Pancreas (tissue), 10 donors: Measurements from ENCODE around the gene IL20RB. TPM values are rescaled to one million over a fixed set of nuclear protein-coding genes. Genes with fewer than 3 reads are reported as not detected.
"Not testable (repeated sequence)": the region's sequence is repeated elsewhere in the genome, so short reads cannot be mapped to it uniquely, and the experiment has no call there.

ENCODE experiments used
- ATAC-seq, 4 donors: fragments of 200-7000 bp; cut with Tn5 transposase; one replicate each; pipeline versions ENCODE4 v1.8.0 to v1.9.1; 2020; ENCODE audit warnings: mild to moderate bottlenecking in 4 of 4, moderate library complexity in 4 of 4
- DNase-seq, 6 donors: peaks; one replicate each; pipeline ENCODE4 v3.0.0-alpha.2; 2020
- FAIRE-seq: peaks from 2 replicates; lab custom pipeline; 2012; peaks lifted over from hg19 to GRCh38; lab: Jason Lieb, UNC
- H3K27ac ChIP-seq, 4 donors: fragments of 200-600 bp; sonication (generic); 1 replicate in 3 of 4; 2 replicates in 1 of 4; pipeline versions ENCODE4 v1.5.0 to v1.8.0; 2020
- H3K27me3 ChIP-seq, 4 donors: fragments of 200-600 bp; one replicate each; pipeline ENCODE4 v1.8.0; 2021
- H3K36me3 ChIP-seq, 3 donors: fragments of 200-600 bp; sonication (generic) in 1 of 3; one replicate each; pipeline versions ENCODE4 v1.5.0 to v1.8.0; 2020 to 2021
- H3K4me1 ChIP-seq, 3 donors: fragments of 200-600 bp; one replicate each; pipeline ENCODE4 v1.8.0; 2021
- H3K4me3 ChIP-seq, 4 donors: fragments of 200-600 bp; sonication (generic) in 2 of 4; one replicate each; pipeline versions ENCODE4 v1.5.0 to v1.8.0; 2020 to 2021
- H3K9me3 ChIP-seq, 4 donors: fragments of 200-600 bp; one replicate each; pipeline ENCODE4 v1.8.0; 2021
- CTCF ChIP-seq, 4 donors: fragments of 200-600 bp; sonication (generic) in 3 of 4; IDR thresholded peaks; one replicate each; pipeline versions ENCODE4 v1.5.0 to v1.8.0; 2021; ENCODE audit warnings: antibody characterized with exemption in 4 of 4
- WGBS, 2 donors: extraction: QIAGEN DNeasy Blood & Tissue Kit; methylation state at CpG; one replicate each; pipeline ENCODE4 v1.1.7; 2013; 5-methylcytosine and 5-hydroxymethylcytosine counted together
- intact Hi-C, 3 donors: fragments of 100-400 bp; cut with DNase I; formaldehyde crosslinking; loops; one replicate each; pipeline versions ENCODE4 v1.11.1 to v1.14.2; 2022
- polyA plus RNA-seq, 2 donors: library from polyadenylated mRNA; stranded (reverse); fragments of 200-250 nt; gene quantifications; one replicate each; pipeline ENCODE4 v1.2.3, GENCODE V29; 2013
- total RNA-seq, 6 donors: library from RNA; stranded (reverse); fragmentation: NEBNext Ultra II Directional in 4 of 6; extraction: Animal tissue kit (Norgen Biotek cat#: 25700) in 4 of 6; gene quantifications; one replicate each; pipeline versions ENCODE4 v1.2.1 to v1.2.4, GENCODE V29; 2021 to 2023
- donor health status: healthy with polysubstance abuse.
- donor health status: DM: no; HTN: no; CAD: no; lungs with moderate emphysema.
- donor health status: DM: no; HTN: no; CAD: no.
- donor health status: control.
- donor health status: control.
- donor health status: Bipolar disorder and iron deficiency.
- donor health status: DM: yes; HTN: yes; CAD: no.
- donor health status: DM: no; HTN: no; CAD: no.
- donor health status: DM: no; HTN: no; CAD: no.
- donor health status: DM: yes; HTN: yes; CAD: no.

The IL20RB gene
- total and polyA plus RNA-seq, 8 donors, result 0.28 to 1.3 (median 0.39) TPM

GRCh38 chr3:136960838-136961836 lies 3.4 kb downstream of the IL20RB start:
- Histone ChIP-seq H3K36me3 (no peaks in the 10 kb centered on the region), H3K4me3 (no peak overlapping the region), H3K27ac (peak overlapping the region in 1 of 4 donors; percentile 4), H3K4me1 (peaks cover 0 to 6% (median 0%) of the 10 kb centered on the region in 3 donors), H3K27me3 (no peaks in the 10 kb centered on the region), H3K9me3 (no peaks in the 10 kb centered on the region)
- FAIRE-seq (no peak), DNase-seq (no peak), ATAC-seq (no peak)
- intact Hi-C loops, result no loop called here
- TF ChIP-seq CTCF (IDR thresholded peaks at IDR 0.05), result no peak
- 76 to 79% methylated on average over 4 of the region's 4 CpGs for WGBS, 2 donors

DNA sequence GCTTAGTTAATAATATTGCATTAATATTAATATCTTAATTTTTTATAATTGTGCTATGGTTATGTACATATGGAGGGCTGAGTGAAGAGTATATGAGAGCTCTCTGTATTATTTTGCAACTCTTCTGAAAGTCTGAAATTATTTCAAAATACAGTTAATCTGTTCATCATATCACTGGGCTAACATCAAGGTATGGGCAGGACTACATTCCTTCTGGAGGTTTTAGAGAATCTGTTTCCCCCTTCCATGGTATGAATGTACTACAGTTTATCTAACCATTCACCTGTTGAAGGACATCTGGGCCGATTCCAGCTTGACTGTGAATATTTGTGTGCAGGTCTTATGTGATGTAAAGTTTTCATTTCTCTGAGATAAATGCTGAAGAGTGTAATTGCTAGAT lies 5.1 kb downstream of the IL20RB start:
- no peaks in the 10 kb centered on the region for H3K36me3 ChIP-seq
- intact Hi-C loops, result no loop called here
- ATAC-seq, result peak in 1 of 4 donors; percentile 22
- DNase-seq, result no peak
- peaks cover 0 to 6% (median 0%) of the 10 kb centered on the region in 3 donors for H3K4me1 ChIP-seq
- no peak overlapping the region for H3K27ac ChIP-seq
- H3K9me3 ChIP-seq, result no peaks in the 10 kb centered on the region
- no peaks in the 10 kb centered on the region for H3K27me3 ChIP-seq
- FAIRE-seq, result no peak
- H3K4me3 ChIP-seq, result no peak overlapping the region
- 14 to 18% methylated on average over 1 of the region's 1 CpG for WGBS, 2 donors
- no peak for TF ChIP-seq CTCF (IDR thresholded peaks at IDR 0.05)

- intact Hi-C loops, H3K4me3 ChIP-seq, H3K27ac ChIP-seq, H3K9me3 ChIP-seq, H3K4me1 ChIP-seq, H3K36me3 ChIP-seq, ATAC-seq, H3K27me3 ChIP-seq, DNase-seq, FAIRE-seq: not testable (repeated sequence)
- WGBS, 2 donors, result 88 to 90% methylated on average over 3 to 6 of the region's 14 CpGs
Measured at GRCh38 chr3:136969539-136969938, 11.8 kb downstream of the IL20RB start.

DNA sequence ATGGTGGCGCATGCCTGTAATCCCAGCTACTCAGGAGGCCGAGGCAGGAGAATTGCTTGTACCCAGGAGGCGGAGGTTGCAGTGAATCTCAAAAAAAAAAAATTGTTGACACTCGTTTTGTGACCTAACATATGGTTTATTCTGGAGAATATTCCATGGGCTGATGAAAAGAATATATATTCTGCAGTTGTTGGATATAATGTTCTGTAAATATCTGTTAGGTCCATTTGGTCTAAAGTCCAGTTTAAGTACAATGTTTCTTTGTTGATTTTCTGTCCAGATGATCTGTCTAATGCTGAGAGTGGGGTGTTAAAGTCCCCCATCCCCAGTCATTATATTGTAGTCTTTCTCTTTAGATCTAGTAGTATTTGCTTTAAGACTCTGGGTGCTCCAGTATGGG lies 15.6 kb downstream of the IL20RB start:
- H3K4me3 ChIP-seq, result no peak overlapping the region
- no peak for ATAC-seq
- H3K27ac ChIP-seq, result no peak overlapping the region
- WGBS, 2 donors, result 91 to 92% methylated on average over 4 of the region's 4 CpGs
- no peaks in the 10 kb centered on the region for H3K27me3 ChIP-seq
- H3K9me3 ChIP-seq, result peaks cover 0 to 2% (median 0%) of the 10 kb centered on the region in 4 donors
- no peak for FAIRE-seq
- TF ChIP-seq CTCF (IDR thresholded peaks at IDR 0.05), result no peak
- intact Hi-C loops, result no loop called here
- no peaks in the 10 kb centered on the region for H3K36me3 ChIP-seq
- no peaks in the 10 kb centered on the region for H3K4me1 ChIP-seq
- DNase-seq, result no peak

- H3K27me3 ChIP-seq, result no peaks in the 10 kb centered on the region
- H3K4me3 ChIP-seq, result no peak overlapping the region
- ATAC-seq (no peak), FAIRE-seq (no peak), DNase-seq (no peak)
- no peak for TF ChIP-seq CTCF (IDR thresholded peaks at IDR 0.05)
- WGBS, 2 donors, result 43 to 65% methylated on average over 2 of the region's 2 CpGs
- no peak overlapping the region for H3K27ac ChIP-seq
- intact Hi-C loops, result no loop called here
- H3K36me3 ChIP-seq, result no peaks in the 10 kb centered on the region
- no peaks in the 10 kb centered on the region for H3K4me1 ChIP-seq
- H3K9me3 ChIP-seq, result peaks cover 0 to 2% (median 0%) of the 10 kb centered on the region in 4 donors
Measured at GRCh38 chr3:136974670-136975069, 16.9 kb downstream of the IL20RB start.
